Progenitor cell of endocrine pancreas (in vitro differentiated cells): ENCODE data around the gene H1-8. TPM values are rescaled to one million over a fixed set of nuclear protein-coding genes. Genes with fewer than 3 reads are reported as not detected.
"Not testable (repeated sequence)": the region's sequence is repeated elsewhere in the genome, so short reads cannot be mapped to it uniquely, and the experiment has no call there.

Experiments
- DNase-seq: peaks from one replicate; pipeline ENCODE4 v3.0.0; 2021; ENCODE audit warnings: low spot score; ENCODE audit not compliant: unreplicated experiment
- H3K27ac Mint-ChIP-seq: 2 replicates; pipeline ENCODE4 v1.8.0; 2021; ENCODE audit warnings: mild to moderate bottlenecking, moderate library complexity, mixed read lengths
- H3K27me3 Mint-ChIP-seq: 2 replicates; pipeline ENCODE4 v1.8.0; 2021; ENCODE audit warnings: mixed read lengths
- H3K36me3 Mint-ChIP-seq: 2 replicates; pipeline ENCODE4 v1.8.0; 2022; ENCODE audit warnings: mixed read lengths; ENCODE audit not compliant: insufficient read depth
- H3K4me1 Mint-ChIP-seq: 2 replicates; pipeline ENCODE4 v1.8.0; 2021; ENCODE audit warnings: low read depth, mixed read lengths
- H3K4me3 Mint-ChIP-seq: 2 replicates; pipeline ENCODE4 v1.8.0; 2021; ENCODE audit warnings: low read depth, mild to moderate bottlenecking, moderate library complexity, mixed read lengths
- H3K9me3 Mint-ChIP-seq: 2 replicates; pipeline ENCODE4 v1.8.0; 2021; ENCODE audit warnings: low read depth, mixed read lengths
- CTCF ChIP-seq: fragments of 200-600 bp; sonication (generic); IDR thresholded peaks from one replicate; pipeline ENCODE4 v1.5.0; 2021; ENCODE audit warnings: antibody characterized with exemption, mild to moderate bottlenecking; ENCODE audit not compliant: unreplicated experiment
- total RNA-seq: library from RNA; stranded (reverse); gene quantifications from 2 replicates; pipeline ENCODE4 v1.2.1, GENCODE V29; 2021

Gene H1-8
- total RNA-seq, 1 donor from 2014 or later, result not detected

- no peak for TF ChIP-seq CTCF
- no peak for DNase-seq
- Mint-ChIP-seq H3K4me3 (no peak overlapping the region), H3K27ac (no peak overlapping the region), H3K9me3 (no peaks in the 10 kb centered on the region), H3K27me3 (no peaks in the 10 kb centered on the region), H3K4me1 (peaks cover 11% of the 10 kb centered on the region), H3K36me3 (no peaks in the 10 kb centered on the region)
Measured at GRCh38 chr3:129536804-129537203, 6.2 kb upstream of the H1-8 start.

DNA sequence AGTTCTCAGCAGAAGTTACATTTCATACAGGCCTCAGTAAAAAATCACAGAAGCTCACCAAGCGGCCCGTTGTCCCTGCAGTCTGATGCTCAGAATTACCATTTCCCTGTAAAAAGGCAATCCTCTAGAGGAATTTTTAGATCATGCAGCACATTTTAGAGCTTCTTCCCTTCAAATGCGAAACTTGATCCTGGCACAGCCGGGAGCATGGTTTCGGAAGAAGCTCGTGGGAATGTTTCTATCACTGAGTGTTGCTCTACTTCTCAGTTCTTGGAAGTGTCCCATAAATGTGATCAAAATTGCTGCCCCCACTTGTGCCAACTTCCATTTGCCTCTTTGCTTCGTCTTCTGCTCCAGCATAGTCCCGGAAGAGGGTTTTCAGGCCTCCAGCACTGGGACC lies 3.8 kb upstream of the H1-8 start:
- H3K9me3 Mint-ChIP-seq, result no peaks in the 10 kb centered on the region
- no peak overlapping the region for H3K4me3 Mint-ChIP-seq
- peaks cover 7% of the 10 kb centered on the region for H3K4me1 Mint-ChIP-seq
- no peaks in the 10 kb centered on the region for H3K36me3 Mint-ChIP-seq
- H3K27ac Mint-ChIP-seq, result no peak overlapping the region
- DNase-seq, result no peak
- H3K27me3 Mint-ChIP-seq, result no peaks in the 10 kb centered on the region
- no peak for TF ChIP-seq CTCF

- Mint-ChIP-seq H3K9me3 (no peaks in the 10 kb centered on the region), H3K27me3 (no peaks in the 10 kb centered on the region), H3K4me3 (no peak overlapping the region), H3K36me3 (no peaks in the 10 kb centered on the region), H3K27ac (no peak overlapping the region), H3K4me1 (no peaks in the 10 kb centered on the region)
- TF ChIP-seq CTCF, result no peak
- no peak for DNase-seq
Measured at GRCh38 chr3:129540776-129541516, 2.0 kb upstream of the H1-8 start.

DNA sequence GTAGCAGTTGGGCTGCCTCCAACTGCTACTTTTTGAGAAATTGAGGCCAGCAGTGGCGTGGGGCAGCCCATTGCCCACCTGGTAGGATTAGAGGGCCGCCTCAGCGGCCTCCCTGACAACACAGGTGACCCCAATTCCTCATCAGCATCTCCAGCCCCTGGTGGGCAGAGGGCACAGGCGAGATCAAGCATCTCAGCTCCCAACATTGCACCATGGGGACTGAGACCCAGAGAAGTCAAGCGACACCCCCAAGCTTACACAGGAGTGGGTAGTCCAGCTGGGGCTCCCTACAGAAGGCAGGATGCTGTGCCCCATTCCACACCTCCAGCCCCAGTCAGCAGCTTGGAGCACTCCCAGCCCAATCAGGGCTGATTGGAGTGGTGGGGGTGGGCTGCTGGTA lies 228 bp upstream of the H1-8 start:
- H3K36me3 Mint-ChIP-seq, result no peaks in the 10 kb centered on the region
- no peak overlapping the region for H3K27ac Mint-ChIP-seq
- DNase-seq, result no peak
- H3K4me1 Mint-ChIP-seq, result no peaks in the 10 kb centered on the region
- H3K27me3 Mint-ChIP-seq, result no peaks in the 10 kb centered on the region
- H3K4me3 Mint-ChIP-seq, result no peak overlapping the region
- no peaks in the 10 kb centered on the region for H3K9me3 Mint-ChIP-seq
- TF ChIP-seq CTCF, result no peak

DNA sequence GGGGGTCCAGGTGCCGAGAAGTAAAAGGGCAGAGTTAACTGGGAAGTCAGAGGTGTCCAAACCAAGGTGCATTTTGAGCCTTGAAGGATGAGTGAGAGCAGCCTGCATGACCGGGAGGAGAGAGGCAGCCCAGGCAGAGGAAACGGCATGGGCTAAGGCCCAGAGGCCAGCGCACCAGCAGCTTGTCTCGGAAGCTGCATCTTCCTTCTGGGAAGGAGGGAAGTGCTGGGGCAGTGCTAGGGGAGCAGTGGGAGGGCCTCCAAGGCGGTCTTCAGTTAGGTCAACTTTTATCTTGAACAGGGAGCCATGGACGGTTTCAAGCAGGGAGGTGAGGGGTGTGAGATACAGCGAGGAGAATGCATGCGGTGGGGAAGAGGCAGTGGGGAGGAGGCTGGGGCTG lies 1.0 kb downstream of the H1-8 start:
- H3K27ac Mint-ChIP-seq, result no peak overlapping the region
- no peaks in the 10 kb centered on the region for H3K9me3 Mint-ChIP-seq
- H3K36me3 Mint-ChIP-seq, result no peaks in the 10 kb centered on the region
- DNase-seq, result no peak
- no peak overlapping the region for H3K4me3 Mint-ChIP-seq
- peaks cover 4% of the 10 kb centered on the region for H3K27me3 Mint-ChIP-seq
- peaks cover 1% of the 10 kb centered on the region for H3K4me1 Mint-ChIP-seq
- no peak for TF ChIP-seq CTCF

DNA sequence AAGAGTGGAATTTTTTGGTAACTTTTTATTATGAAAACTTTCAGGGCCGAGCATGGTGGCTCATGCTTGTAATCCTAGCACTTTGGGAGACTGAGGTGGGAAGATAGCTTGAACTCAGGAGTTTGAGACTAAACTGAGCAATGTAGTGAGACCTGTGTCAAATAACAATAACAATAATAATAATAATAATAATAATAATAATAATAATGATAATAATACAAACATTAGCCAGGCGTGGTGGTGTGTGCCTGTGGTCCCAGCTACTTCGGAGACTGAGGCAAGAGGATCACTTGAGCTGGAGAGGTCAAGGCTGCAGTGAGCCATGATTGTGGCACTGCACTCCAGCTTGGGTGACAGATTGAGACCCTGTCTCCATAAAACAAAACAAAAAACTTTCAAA lies 3.0 kb downstream of the H1-8 start:
- not testable (repeated sequence) for H3K27ac Mint-ChIP-seq, H3K9me3 Mint-ChIP-seq, H3K4me1 Mint-ChIP-seq, H3K36me3 Mint-ChIP-seq, H3K27me3 Mint-ChIP-seq, DNase-seq, H3K4me3 Mint-ChIP-seq
